Measurements from ENCODE around the gene DNAJB4. TPM values are rescaled to one million over a fixed set of nuclear protein-coding genes. Genes with fewer than 3 reads are reported as not detected.
"Not testable (repeated sequence)": the region's sequence is repeated elsewhere in the genome, so short reads cannot be mapped to it uniquely, and the experiment has no call there.

The DNAJB4 gene
- polyA plus RNA-seq, 4 donors: 3.8 to 25.6 (median 8.5) TPM

DNA sequence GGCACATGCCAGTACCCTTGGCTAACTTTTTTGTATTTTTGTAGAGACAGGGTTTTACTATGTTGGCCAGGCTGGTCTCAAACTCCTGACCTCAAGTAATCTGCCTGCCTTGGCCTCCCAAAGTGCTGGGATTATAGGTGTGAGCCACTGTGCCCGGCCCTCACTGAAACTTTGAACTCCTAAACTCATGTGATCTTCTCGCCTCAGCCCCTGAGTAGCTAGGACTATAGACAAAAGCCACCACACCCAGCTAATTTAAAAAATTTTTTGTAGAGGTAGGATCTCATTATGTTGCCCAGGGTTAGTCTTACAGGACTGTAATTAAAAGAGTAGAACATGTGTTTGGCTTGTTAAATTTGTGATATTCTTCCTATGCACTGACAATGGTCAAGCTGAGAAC is 60.1 kb downstream of the DNAJB4 start:
- not testable (repeated sequence) for H3K4me3 ChIP-seq (ENCODE audit: low read depth in 1 of 3, low read length in 3 of 3); H3K27ac ChIP-seq (ENCODE audit: low read depth in 1 of 3, low read length in 2 of 3); DNase-seq; H3K9me3 ChIP-seq (ENCODE audit: control insufficient read depth in 2 of 2, insufficient read depth in 1 of 2, low read depth in 1 of 2, low read length in 1 of 2); H3K36me3 ChIP-seq (ENCODE audit: control insufficient read depth in 3 of 3, insufficient read depth in 2 of 3, low read depth in 1 of 3, low read length in 3 of 3); H3K27me3 ChIP-seq (ENCODE audit: control insufficient read depth in 3 of 3, insufficient read depth in 3 of 3, low read length in 3 of 3); FAIRE-seq; H3K4me1 ChIP-seq (ENCODE audit: control insufficient read depth in 3 of 3, insufficient read depth in 2 of 3, low read depth in 1 of 3, low read length in 2 of 3)
- WGBS, 3 donors: 28 to 60% (median 43%) methylated on average over 2 of the region's 2 CpGs

Other genes starting within 250 kb of the DNAJB4 start
- gene USP33, start 245.1 kb upstream of the DNAJB4 start, polyA plus RNA-seq: 10 to 100 TPM; 23.8 to 54.8 (median 28.2) TPM
- 10 to 100 TPM in 1 of 4 donors, 1 to 10 TPM in 3; 1.4 to 18.2 (median 3.4) TPM for gene MIGA1, start 225.3 kb upstream of the DNAJB4 start, polyA plus RNA-seq
- 10 to 100 TPM in 1 of 4 donors, 1 to 10 TPM in 3; 4.0 to 11.8 (median 6.8) TPM for gene NEXN, start 116.3 kb upstream of the DNAJB4 start, polyA plus RNA-seq
- 100 to 1,000 TPM in 1 of 4 donors, 10 to 100 TPM in 3; 21.9 to 202 (median 35.9) TPM for gene FUBP1, start 25.9 kb upstream of the DNAJB4 start, polyA plus RNA-seq
- gene GIPC2, start 41.0 kb downstream of the DNAJB4 start, polyA plus RNA-seq: 10 to 100 TPM; 30.1 to 99.8 (median 51.9) TPM

Data from small intestine (tissue), 7 donors.